Measurements from ENCODE around the gene KCNQ2.

DNA sequence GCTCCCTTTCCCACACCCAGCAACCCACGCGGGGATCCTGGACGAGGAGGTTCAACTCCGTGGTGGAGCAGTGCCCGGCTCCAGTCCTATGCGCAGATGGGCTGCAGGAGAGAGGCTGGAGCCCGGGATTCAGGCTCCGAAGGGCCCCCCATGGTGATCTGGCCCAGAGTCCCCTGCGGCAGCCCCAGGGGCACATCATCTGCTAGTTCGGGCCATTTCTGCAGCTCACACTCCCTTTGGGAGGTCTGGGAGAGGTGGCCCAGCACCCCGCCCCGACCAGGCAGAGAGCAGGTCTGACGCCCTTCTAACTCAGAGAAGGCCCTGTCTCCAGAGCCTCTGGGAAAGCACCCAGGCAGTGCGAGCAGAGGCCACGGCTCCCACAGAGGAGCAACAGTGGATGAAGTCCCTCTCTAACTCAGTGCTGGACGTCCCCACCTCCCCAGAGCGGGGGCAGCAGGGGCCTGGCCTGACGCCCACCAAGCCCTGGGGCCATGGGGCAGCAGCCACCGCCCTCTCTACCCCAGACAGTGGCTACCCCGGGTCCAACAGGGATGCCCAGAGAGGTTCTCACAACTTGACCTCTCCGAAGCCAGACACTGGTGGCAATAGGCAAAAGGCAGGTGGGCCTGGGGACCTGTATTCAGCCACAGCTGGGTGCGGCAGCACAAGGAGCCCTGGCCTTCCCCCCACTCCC lies 3.3 kb downstream of the KCNQ2 start:
- no peak for TF ChIP-seq CTCF (IDR thresholded peaks at IDR 0.05)
- peak in 1 of 2 donors; percentile 13 for TF ChIP-seq POLR2A (IDR thresholded peaks at IDR 0.05)

Measured in adrenal gland (tissue), 5 donors.